Panc1 (cell line): ENCODE results near the gene TMEM151B. TPM values are rescaled to one million over a fixed set of nuclear protein-coding genes. Genes with fewer than 3 reads are reported as not detected.
A peak's percentile ranks its signal among the peaks of the same experiment; 100 is the strongest.

ENCODE experiments used
- ATAC-seq: fragments of 200-7000 bp; cut with Tn5 transposase; 2 replicates; pipeline ENCODE4 v1.9.1; 2020; ENCODE audit warnings: mild to moderate bottlenecking, moderate library complexity
- BruUV-seq: library from RNA; stranded (reverse); fragments of 400-500 nt; replicated peaks from 2 replicates; lab custom pipeline; 2021; lab: Mats Ljungman, UMichigan
- CTCF ChIA-PET: fragments of 300-600 bp; sonication (Branson Sonifier 250); formaldehyde crosslinking; loops from one replicate; lab custom pipeline; 2022; ENCODE audit warnings: antibody characterized with exemption; lab: Charles Lee
- POLR2A ChIA-PET: fragments of 300-600 bp; sonication (Branson Sonifier 250); formaldehyde crosslinking; loops from one replicate; lab custom pipeline; 2022; ENCODE audit warnings: antibody characterized with exemption; lab: Charles Lee
- DNase-seq: peaks from one replicate; pipeline ENCODE4 v3.0.0-alpha.2; 2010; ENCODE audit warnings: low read depth, low spot score
- H3K27ac ChIP-seq: 2 replicates; pipeline ENCODE4 v1.5.1; 2011; ENCODE audit warnings: mild to moderate bottlenecking, low read length, inconsistent platforms
- H3K27me3 ChIP-seq: fragments of 200-500 bp; sonication (Bioruptor generic); 2 replicates; pipeline ENCODE4 v1.6.0; 2014; ENCODE audit warnings: low read length, inconsistent platforms; ENCODE audit not compliant: control insufficient read depth, insufficient read depth
- H3K36me3 ChIP-seq: fragments of 200-500 bp; sonication (Bioruptor generic); 2 replicates; pipeline ENCODE4 v1.5.1; 2014; ENCODE audit warnings: inconsistent platforms, mild to moderate bottlenecking, low read length, moderate library complexity; ENCODE audit not compliant: control insufficient read depth, insufficient read depth
- H3K4me1 ChIP-seq: 2 replicates; pipeline ENCODE4 v1.5.1; 2011; ENCODE audit warnings: inconsistent platforms, mild to moderate bottlenecking, low read length, moderate library complexity; ENCODE audit not compliant: control insufficient read depth, insufficient read depth
- H3K4me3 ChIP-seq, 2 experiments: 2 replicates each; pipeline ENCODE4 v1.5.1; 2011 to 2012; ENCODE audit warnings: low read depth in 2 of 2, low read length in 2 of 2, mild to moderate bottlenecking in 2 of 2, inconsistent platforms in 1 of 2, moderate library complexity in 1 of 2
- H3K9me3 ChIP-seq: fragments of 200-500 bp; sonication (Bioruptor generic); 2 replicates; pipeline ENCODE4 v1.5.1; 2014; ENCODE audit warnings: low read depth, mild to moderate bottlenecking, inconsistent platforms, low read length, moderate library complexity; ENCODE audit not compliant: control insufficient read depth, insufficient read depth
- POLR2AphosphoS5 ChIP-seq: IDR thresholded peaks from 2 replicates; pipeline ENCODE4 v1.6.1; 2012; ENCODE audit warnings: mild to moderate bottlenecking, low read depth, low read length, moderate library complexity
- SIN3A ChIP-seq: IDR thresholded peaks from 2 replicates; pipeline ENCODE4 v1.6.1; 2012; ENCODE audit warnings: low read depth, mild to moderate bottlenecking, low read length, moderate library complexity, borderline replicate concordance; ENCODE audit not compliant: insufficient read depth
- TCF7L2 ChIP-seq: IDR thresholded peaks from 2 replicates; pipeline ENCODE4 v1.6.1; 2011; ENCODE audit warnings: mild to moderate bottlenecking, low read depth, low read length, inconsistent platforms
- in situ Hi-C: cut with HindIII; loops from 2 replicates; pipeline ENCODE4 v1.10.0; 2016; ENCODE audit warnings: low sequenced_read_pairs, low pct_unique_long_range_greater_than_20kb
- intact Hi-C: fragments of 100-400 bp; cut with micrococcal nuclease; formaldehyde crosslinking; loops from one replicate; pipeline ENCODE4 v1.10.0; 2022; ENCODE audit not compliant: unreplicated experiment
- total RNA-seq: library from RNA; stranded (reverse); gene quantifications from one replicate; pipeline ENCODE4 v1.2.1, GENCODE V29; 2021; ENCODE audit not compliant: unreplicated experiment
- TF ChIP-seq, protein P1 (sequence below), 2 experiments: IDR thresholded peaks; 2 replicates each; pipeline ENCODE4 v1.6.1; 2011 to 2012; ENCODE audit warnings: low read depth in 2 of 2, control low read depth in 1 of 2, low read length in 1 of 2, mild to moderate bottlenecking in 1 of 2, moderate library complexity in 1 of 2; ENCODE audit not compliant: insufficient read depth in 1 of 2
- TF ChIP-seq, protein P2 (sequence below): fragments of 450-650 bp; IDR thresholded peaks from 2 replicates; pipeline ENCODE4 v1.5.1; 2017; ENCODE audit warnings: mild to moderate bottlenecking

The TMEM151B gene
- total RNA-seq, 1 experiment from 2014 or later, result 0.18 TPM

DNA sequence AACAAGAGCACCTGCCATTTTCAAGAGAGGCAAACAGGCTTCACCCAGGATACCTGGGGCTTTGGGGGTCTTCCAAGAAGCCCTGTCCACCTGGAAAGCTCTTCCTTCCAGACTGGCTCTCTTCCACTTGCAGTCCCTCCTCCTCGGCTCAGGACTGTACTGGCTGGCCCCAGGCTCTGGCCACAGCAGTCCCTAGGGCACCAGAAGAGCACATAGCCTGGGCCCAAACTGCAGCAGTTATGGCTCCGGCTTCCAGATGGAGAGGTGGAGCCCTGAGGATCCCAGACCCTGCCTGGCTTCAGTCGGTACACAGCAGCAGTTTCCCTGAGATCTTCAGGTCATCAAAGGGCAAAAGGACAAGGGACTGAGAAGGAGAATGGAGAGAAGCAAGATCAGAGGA, 11.3 kb upstream of the TMEM151B start:
- CTCF ChIA-PET, result no interaction called here
- Histone ChIP-seq H3K9me3 (no peaks in the 10 kb centered on the region), H3K4me3 (no peak overlapping the region), H3K27me3 (no peaks in the 10 kb centered on the region), H3K4me1 (peaks cover 49% of the 10 kb centered on the region), H3K27ac (peak overlapping the region; percentile 79; the same call in 1 of the 2 replicates), H3K36me3 (peaks cover 5% of the 10 kb centered on the region)
- no TSS peak for BruUV-seq
- intact Hi-C loops, result loop anchor here (10.0 kb wide), 1 partner anchor 164 kb away; no protein-coding TSS in a partner anchor
- no peak for DNase-seq
- POLR2A ChIA-PET, result no interaction called here
- no peak for TF ChIP-seq POLR2AphosphoS5
- TF ChIP-seq TCF7L2, result no peak
- no peak for TF ChIP-seq SIN3A
- TF ChIP-seq, protein P1, sequence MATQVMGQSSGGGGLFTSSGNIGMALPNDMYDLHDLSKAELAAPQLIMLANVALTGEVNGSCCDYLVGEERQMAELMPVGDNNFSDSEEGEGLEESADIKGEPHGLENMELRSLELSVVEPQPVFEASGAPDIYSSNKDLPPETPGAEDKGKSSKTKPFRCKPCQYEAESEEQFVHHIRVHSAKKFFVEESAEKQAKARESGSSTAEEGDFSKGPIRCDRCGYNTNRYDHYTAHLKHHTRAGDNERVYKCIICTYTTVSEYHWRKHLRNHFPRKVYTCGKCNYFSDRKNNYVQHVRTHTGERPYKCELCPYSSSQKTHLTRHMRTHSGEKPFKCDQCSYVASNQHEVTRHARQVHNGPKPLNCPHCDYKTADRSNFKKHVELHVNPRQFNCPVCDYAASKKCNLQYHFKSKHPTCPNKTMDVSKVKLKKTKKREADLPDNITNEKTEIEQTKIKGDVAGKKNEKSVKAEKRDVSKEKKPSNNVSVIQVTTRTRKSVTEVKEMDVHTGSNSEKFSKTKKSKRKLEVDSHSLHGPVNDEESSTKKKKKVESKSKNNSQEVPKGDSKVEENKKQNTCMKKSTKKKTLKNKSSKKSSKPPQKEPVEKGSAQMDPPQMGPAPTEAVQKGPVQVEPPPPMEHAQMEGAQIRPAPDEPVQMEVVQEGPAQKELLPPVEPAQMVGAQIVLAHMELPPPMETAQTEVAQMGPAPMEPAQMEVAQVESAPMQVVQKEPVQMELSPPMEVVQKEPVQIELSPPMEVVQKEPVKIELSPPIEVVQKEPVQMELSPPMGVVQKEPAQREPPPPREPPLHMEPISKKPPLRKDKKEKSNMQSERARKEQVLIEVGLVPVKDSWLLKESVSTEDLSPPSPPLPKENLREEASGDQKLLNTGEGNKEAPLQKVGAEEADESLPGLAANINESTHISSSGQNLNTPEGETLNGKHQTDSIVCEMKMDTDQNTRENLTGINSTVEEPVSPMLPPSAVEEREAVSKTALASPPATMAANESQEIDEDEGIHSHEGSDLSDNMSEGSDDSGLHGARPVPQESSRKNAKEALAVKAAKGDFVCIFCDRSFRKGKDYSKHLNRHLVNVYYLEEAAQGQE (IDR thresholded peaks at IDR 0.05; ENCODE audit: insufficient read depth in 1 of 2, low read depth in 2 of 2, low read length in 1 of 2), result no peak
- TF ChIP-seq, protein P2, sequence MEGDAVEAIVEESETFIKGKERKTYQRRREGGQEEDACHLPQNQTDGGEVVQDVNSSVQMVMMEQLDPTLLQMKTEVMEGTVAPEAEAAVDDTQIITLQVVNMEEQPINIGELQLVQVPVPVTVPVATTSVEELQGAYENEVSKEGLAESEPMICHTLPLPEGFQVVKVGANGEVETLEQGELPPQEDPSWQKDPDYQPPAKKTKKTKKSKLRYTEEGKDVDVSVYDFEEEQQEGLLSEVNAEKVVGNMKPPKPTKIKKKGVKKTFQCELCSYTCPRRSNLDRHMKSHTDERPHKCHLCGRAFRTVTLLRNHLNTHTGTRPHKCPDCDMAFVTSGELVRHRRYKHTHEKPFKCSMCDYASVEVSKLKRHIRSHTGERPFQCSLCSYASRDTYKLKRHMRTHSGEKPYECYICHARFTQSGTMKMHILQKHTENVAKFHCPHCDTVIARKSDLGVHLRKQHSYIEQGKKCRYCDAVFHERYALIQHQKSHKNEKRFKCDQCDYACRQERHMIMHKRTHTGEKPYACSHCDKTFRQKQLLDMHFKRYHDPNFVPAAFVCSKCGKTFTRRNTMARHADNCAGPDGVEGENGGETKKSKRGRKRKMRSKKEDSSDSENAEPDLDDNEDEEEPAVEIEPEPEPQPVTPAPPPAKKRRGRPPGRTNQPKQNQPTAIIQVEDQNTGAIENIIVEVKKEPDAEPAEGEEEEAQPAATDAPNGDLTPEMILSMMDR, result no peak
- in situ Hi-C loops, result no loop called here
- no peak for ATAC-seq

DNA sequence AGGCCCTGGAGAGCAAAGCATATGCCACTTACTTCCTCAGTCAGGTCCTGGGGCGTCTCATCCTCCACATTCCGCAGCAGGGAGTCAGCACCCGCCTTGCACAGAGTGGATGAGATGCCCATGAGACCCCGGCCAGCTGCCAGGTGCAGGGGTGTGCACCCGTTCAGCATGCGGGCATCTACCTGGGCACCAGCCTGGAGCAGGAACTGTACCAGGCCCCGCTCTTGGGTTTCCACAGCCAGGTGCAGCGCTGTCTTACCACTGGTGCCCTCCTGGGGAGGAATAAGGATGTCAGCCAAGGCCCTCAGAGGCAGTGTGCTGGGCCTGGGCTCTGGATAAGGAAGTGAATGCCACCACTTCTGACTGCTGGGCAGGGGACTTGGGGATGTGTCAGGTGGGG, 10.2 kb upstream of the TMEM151B start:
- in situ Hi-C loops, result no loop called here
- no peak overlapping the region for H3K27ac ChIP-seq
- DNase-seq, result no peak
- H3K9me3 ChIP-seq, result no peaks in the 10 kb centered on the region
- ChIA-PET POLR2A (no interaction called here), CTCF (no interaction called here)
- no peak for ATAC-seq
- H3K4me3 ChIP-seq, result no peak overlapping the region
- intact Hi-C loops, result no loop called here
- TF ChIP-seq, protein P1 (IDR thresholded peaks at IDR 0.05; ENCODE audit: insufficient read depth in 1 of 2, low read depth in 2 of 2, low read length in 1 of 2), result no peak
- TF ChIP-seq SIN3A (no peak), TCF7L2 (no peak), POLR2AphosphoS5 (no peak)
- TF ChIP-seq, protein P2, result no peak
- peaks cover 42% of the 10 kb centered on the region for H3K4me1 ChIP-seq
- BruUV-seq, result no TSS peak
- peaks cover 5% of the 10 kb centered on the region for H3K36me3 ChIP-seq
- H3K27me3 ChIP-seq, result no peaks in the 10 kb centered on the region
